SK-N-SH (cell line): ENCODE results near the gene ANK3.

Experiments used
- CTCF ChIP-seq: fragments of 200-600 bp; sonication (generic); IDR thresholded peaks from 2 replicates; pipeline ENCODE4 v1.6.1; 2017; ENCODE audit warnings: antibody characterized with exemption, mild to moderate bottlenecking, moderate library complexity
- EP300 ChIP-seq, 2 experiments: IDR thresholded peaks; 2 replicates each; pipeline versions ENCODE4 v1.4.0 to v1.6.1; 2012; ENCODE audit warnings: borderline replicate concordance in 1 of 2, low read depth in 1 of 2, low read length in 1 of 2
- EZH2phosphoT487 ChIP-seq: fragments of 200-600 bp; sonication (generic); IDR thresholded peaks from 2 replicates; pipeline ENCODE4 v1.6.1; 2017; ENCODE audit warnings: low read depth, mixed run types, mild to moderate bottlenecking, antibody characterized with exemption, moderate library complexity, borderline replicate concordance
- MAX ChIP-seq: IDR thresholded peaks from 2 replicates; pipeline ENCODE4 v1.4.0; 2012; ENCODE audit warnings: low read depth
- NFIC ChIP-seq: IDR thresholded peaks from 2 replicates; pipeline ENCODE4 v1.4.0; 2012; ENCODE audit warnings: borderline replicate concordance
- PBX3 ChIP-seq: IDR thresholded peaks from 2 replicates; pipeline ENCODE4; 2012
- RAD21 ChIP-seq: IDR thresholded peaks from 2 replicates; pipeline ENCODE4 v1.6.1; 2012; ENCODE audit warnings: mild to moderate bottlenecking, low read length
- REST ChIP-seq: IDR thresholded peaks from 2 replicates; pipeline ENCODE4 v1.6.1; 2012; ENCODE audit warnings: mild to moderate bottlenecking, low read depth, low read length, moderate library complexity
- TCF12 ChIP-seq: IDR thresholded peaks from 2 replicates; pipeline ENCODE4 v1.4.0; 2012
- ZBTB33 ChIP-seq: IDR thresholded peaks from 2 replicates; pipeline ENCODE4 v1.4.0; 2012; ENCODE audit warnings: low read depth, borderline replicate concordance

GRCh38 chr10:60137292-60137992, 252.2 kb downstream of the ANK3 start:
- TF ChIP-seq CTCF (no peak), REST (no peak), RAD21 (no peak), EP300 (IDR thresholded peaks at IDR 0.05; ENCODE audit: borderline replicate concordance in 1 of 2, low read depth in 1 of 2, low read length in 1 of 2) (no peak), EZH2phosphoT487 (no peak), PBX3 (no peak), ZBTB33 (no peak), MAX (no peak), NFIC (no peak), TCF12 (no peak)
